A549 treated with AZD9567 at 1 μM for 4 hours (cell line): Measurements from ENCODE around the gene IGFL1. TPM values are rescaled to one million over a fixed set of nuclear protein-coding genes. Genes with fewer than 3 reads are reported as not detected.

ENCODE experiments used
- total RNA-seq: library from RNA; stranded (reverse); fragments of 200-300 nt; extraction: Qiagen RNA extraction; gene quantifications from 5 replicates; pipeline ENCODE4 v1.2.3, GENCODE V29; 2022; ENCODE audit not compliant: insufficient read depth

The IGFL1 gene
- 1.2 to 2.0 TPM (median 1.6 TPM) in 4 of 5 replicates, not detected in the other for total RNA-seq

DNA sequence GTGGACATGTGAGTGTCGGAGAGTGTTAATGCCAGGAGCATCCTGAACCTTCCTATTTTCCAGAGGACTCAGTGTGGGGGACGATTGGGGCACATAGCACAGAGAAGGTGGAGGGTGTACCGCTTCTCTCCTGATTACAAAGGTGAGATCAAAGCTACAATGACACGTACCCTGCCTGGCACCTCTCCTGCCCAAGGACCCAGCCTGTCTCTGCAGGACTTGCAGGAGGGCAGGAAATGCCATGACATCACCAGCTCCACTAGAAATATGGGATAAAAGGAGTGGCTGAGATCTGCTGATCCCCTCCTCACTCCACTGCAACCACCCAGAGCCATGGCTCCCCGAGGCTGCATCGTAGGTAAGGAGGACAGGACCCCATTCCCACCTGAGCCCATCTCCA is at the start of gene IGFL1:
TSS of gene IGFL1 (plus strand) at position 301 of the 400 bp plus-strand sequence. CDS start at position 334, 33 bp downstream.

Other genes starting within 250 kb of the IGFL1 start
- gene CCDC61, start 234.3 kb upstream of the IGFL1 start, total RNA-seq, result 5.1 to 5.8 TPM (median 5.5 TPM) in 4 of 5 replicates, not detected in the other
- not detected in 5 replicates for gene PGLYRP1, start 206.7 kb upstream of the IGFL1 start, total RNA-seq
- gene IGFL4, start 188.7 kb upstream of the IGFL1 start, total RNA-seq, result 0.17 to 0.47 TPM (median 0.37 TPM) in 4 of 5 replicates, not detected in the other
- 0.14 to 0.37 TPM in 2 of 5 replicates, not detected in the others for gene IGFL3, start 105.1 kb upstream of the IGFL1 start, total RNA-seq
- gene IGFL2, start 81.5 kb upstream of the IGFL1 start, total RNA-seq, result 0.57 to 1.4 TPM (median 0.75 TPM) in 4 of 5 replicates, not detected in the other
- gene HIF3A, start 67.3 kb downstream of the IGFL1 start, total RNA-seq, result 0.02 to 0.05 TPM (median 0.03 TPM) in 3 of 5 replicates, not detected in the others
- 74.4 to 85.4 TPM (median 80.8 TPM) in 5 replicates for gene PPP5C, start 117.3 kb downstream of the IGFL1 start, total RNA-seq
- not detected in 5 replicates for gene CCDC8, start 183.8 kb downstream of the IGFL1 start, total RNA-seq
- gene PNMA8C, start 199.2 kb downstream of the IGFL1 start, total RNA-seq, result not detected in 5 replicates
- gene PNMA8A, start 241.8 kb downstream of the IGFL1 start, total RNA-seq, result 6.4 to 9.7 TPM (median 8.7 TPM) in 5 replicates